Kidney capillary endothelial cell (primary cell): Measurements from ENCODE around the gene FNDC1.
A peak's percentile ranks its signal among the peaks of the same experiment; 100 is the strongest.
"Not testable (repeated sequence)": the region's sequence is repeated elsewhere in the genome, so short reads cannot be mapped to it uniquely, and the experiment has no call there.

Source experiments
- DNase-seq: peaks from one replicate; pipeline ENCODE4 v3.0.0-alpha.2; 2018; ENCODE audit warnings: low spot score

Gene FNDC1

DNA sequence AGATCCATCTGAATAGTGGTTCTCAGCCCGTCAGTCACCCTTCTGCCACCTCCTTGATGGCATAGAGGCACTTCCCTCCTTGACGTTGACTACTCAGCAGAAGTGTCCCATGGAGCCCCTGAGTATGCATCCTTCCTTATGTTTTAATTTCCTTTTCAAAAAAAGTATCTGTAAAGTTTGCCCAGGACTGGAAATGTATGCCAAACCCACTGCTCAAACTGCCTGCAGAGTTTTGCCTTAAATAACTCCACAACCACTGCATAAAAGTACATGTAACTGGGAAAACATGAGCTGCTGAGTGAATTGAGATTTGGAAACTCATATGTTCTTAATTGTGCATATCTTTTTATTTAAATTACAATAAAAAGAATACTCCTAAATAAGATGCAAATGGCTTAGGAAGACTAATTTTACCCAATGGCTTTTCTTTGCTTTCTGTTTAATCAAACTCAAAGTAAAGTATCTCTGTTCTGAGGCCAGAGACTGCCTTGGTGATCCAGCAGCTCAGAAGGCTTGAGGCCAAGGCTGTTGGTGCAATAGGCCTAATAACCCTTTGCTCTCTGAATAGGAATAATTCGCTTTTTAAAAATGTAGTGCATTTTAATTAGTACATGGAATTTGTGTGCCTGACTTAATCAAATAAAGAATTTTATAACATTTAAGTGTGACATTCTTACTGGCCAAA, 90.4 kb downstream of the FNDC1 start:
- DNase-seq = no peak

DNA sequence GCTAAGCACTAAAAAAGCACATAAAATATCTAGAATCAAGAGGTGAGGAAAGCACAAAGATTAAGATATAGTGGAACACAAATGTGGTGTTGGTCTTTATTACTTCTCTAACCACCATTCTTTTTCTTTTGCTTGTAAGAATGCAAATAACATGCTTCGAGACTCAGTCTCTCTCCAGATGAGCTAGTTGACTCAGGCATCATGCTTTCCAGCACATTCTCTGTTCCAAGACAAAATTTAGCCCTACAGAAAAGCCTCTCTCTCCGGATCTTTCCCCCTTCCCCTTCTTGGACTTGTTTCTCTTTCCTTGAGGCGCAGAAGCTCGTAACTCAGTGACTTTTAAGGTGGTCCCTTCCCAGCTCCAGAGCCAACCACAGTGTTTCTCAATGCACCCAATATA, 91.0 kb downstream of the FNDC1 start:
- no peak for DNase-seq

DNA sequence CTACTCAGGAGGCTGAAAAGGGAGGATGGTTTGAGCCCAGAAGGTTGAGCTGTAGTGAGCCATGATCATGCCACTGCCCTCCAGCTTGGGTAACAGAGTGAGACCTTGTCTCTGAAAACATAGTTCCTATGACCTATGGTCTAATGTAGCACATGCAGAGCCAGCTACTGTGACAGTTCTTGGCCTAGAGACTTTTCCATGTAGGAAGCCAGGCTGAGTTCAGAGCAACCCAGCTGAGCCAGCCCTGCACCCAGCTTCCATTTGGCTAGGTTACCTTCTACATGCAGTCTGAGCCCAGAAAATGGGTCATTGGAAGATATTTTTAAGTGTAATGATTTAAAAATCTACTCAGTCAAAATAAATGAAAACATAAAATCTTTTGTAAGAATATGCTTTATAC, 92.8 kb downstream of the FNDC1 start:
- DNase-seq = no peak

- no peak for DNase-seq
Observed at GRCh38 chr6:159262586-159262985, 93.4 kb downstream of the FNDC1 start.

DNA sequence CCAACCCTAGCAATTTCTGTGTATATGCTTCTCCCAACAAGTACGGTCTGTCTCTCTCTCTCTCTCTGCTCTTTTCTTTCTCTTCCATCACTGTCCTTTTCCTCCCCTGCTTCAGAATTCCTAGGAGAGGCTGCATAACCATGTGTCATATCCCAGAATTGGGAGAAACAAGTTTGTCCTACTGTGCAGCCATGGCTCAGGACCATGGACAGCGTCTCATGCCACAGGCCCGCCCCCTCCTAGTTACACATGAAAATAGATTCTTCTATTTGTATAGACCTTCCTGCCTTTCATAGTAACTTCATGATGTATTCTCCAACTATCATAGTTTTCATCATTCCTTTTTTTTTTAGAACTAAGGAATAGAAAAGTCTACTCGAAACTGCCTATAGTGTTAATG, 98.0 kb downstream of the FNDC1 start:
- DNase-seq = peak; percentile 5

DNA sequence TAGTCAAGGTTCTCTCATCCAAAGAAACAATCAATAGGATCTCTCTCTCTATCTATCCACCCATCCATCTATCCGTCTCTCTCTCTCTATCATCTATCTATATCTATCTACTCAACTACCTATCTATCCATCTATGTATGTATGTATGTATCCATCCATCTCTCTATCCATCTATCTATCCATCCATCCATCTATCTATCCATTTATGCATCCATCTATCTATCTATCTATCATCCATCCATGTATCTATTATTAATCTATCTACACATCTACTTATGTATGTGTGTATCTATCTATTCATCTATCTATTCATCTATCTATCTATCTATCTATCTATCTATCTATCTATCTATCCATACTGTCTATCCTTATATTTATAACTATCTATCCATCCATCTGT, 99.3 kb downstream of the FNDC1 start:
- DNase-seq = no peak

DNA sequence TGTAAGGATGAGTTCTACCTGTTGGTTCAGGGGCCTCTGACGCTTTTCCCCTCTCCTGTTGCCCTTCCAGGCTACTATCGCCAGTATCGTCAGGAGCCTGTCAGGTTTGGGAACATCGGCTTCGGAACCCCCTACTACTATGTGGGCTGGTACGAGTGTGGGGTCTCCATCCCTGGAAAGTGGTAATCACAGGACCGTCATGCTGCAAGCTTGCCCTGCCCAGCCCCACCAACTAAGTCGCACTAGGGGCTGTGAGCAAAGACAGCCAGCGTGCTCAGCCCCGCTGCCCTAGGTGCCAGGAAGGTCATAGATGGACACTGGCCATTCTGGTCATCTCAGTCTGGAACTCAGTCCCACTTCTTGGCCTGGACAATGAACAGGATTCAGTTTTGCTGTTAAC, 102.1 kb downstream of the FNDC1 start:
- DNase-seq = no peak

GRCh38 chr6:159278626-159279025, 109.4 kb downstream of the FNDC1 start:
- DNase-seq = no peak

- peak; percentile 51 for DNase-seq
Observed at GRCh38 chr6:159279790-159280277, 110.6 kb downstream of the FNDC1 start.

- no peak for DNase-seq
Observed at GRCh38 chr6:159282421-159282820, 113.2 kb downstream of the FNDC1 start.

GRCh38 chr6:159284661-159285060, 115.5 kb downstream of the FNDC1 start:
- DNase-seq = not testable (repeated sequence)

- no peak for DNase-seq
Observed at GRCh38 chr6:159298840-159299239, 129.6 kb downstream of the FNDC1 start.

GRCh38 chr6:159299566-159299965, 130.4 kb downstream of the FNDC1 start:
- no peak for DNase-seq

- DNase-seq = no peak
Observed at GRCh38 chr6:159301277-159301676, 132.1 kb downstream of the FNDC1 start.

DNA sequence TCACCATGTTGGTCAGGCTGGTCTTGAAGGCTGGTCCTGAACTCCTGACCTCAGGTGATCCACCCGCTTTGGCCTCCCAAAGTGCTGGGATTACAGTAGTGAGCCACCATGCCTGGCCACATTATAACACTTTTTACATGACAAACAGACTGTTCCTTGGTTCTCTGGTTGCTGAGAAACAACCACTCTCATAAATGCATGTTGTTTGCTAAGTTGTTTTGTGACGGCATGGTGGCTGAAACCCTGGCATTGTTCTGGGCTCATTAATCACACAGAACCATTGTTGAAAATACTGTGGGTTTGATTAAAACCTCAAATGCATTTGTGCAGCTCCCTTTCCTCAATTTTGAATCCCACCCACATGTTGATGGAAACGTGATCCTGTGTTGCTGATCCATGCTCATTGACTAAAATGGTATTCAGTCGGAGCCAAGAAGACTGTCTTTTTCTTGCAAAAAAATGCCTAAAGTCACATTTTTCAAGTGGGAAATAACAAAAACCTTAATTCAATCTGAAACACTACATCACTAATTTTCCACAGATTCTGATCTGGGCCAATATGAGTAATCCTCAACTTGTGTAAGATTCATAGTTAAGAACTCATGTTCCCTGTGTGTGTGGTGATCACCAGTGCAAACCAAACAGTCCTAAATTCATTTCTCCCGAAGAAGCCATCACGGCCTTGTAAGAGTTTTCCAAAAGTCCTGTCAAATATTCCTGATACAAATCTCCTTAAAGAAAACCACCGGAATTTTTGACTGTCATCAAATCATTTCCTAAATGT, 132.8 kb downstream of the FNDC1 start:
- DNase-seq = no peak

GRCh38 chr6:159302594-159302992, 133.4 kb downstream of the FNDC1 start:
- DNase-seq = no peak

GRCh38 chr6:159303159-159303558, 134.0 kb downstream of the FNDC1 start:
- DNase-seq = no peak

DNA sequence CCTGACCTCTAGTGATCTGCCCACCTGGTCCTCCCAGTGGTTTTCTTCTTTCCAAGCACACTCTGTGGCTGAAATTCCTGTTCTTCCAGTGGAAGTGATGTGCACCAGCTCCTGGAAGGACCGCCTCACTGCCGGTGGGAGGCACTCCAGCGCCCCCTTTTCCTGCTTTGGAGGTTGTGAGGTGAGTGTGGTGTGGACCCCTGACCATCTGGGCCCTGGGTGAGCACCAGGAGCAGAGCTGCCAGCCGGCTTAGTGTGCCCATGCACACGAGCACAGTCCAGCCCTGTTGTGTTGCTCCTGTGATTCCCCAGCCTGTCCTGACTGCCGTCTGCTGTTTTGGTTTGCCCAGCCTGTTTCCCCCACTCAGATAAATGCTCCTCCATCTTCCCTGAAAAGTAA, 134.6 kb downstream of the FNDC1 start:
- DNase-seq = no peak

GRCh38 chr6:159304641-159305040, 135.4 kb downstream of the FNDC1 start:
- no peak for DNase-seq

DNA sequence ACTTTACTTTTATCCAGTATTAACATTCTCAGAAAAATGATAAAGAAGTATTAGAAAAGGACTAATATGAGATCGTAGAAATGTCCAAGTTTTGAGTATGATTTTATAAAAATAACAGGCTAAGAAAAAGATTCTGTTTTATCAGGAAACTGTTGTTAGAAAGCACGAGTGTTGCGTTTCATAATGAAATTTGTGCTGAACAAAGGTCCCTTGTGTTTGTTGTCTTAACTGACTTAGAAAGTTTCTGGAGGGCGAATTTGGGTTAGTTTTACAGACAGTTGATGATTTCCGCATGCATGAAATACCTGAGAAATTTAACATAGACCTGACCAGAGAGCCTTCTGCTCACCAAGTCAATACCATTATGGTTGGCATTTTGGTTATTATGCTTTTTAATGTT, 136.0 kb downstream of the FNDC1 start:
- DNase-seq = no peak

GRCh38 chr6:159305804-159306537, 136.8 kb downstream of the FNDC1 start:
- no peak for DNase-seq

GRCh38 chr6:159307246-159307790, 138.1 kb downstream of the FNDC1 start:
- DNase-seq = no peak

DNA sequence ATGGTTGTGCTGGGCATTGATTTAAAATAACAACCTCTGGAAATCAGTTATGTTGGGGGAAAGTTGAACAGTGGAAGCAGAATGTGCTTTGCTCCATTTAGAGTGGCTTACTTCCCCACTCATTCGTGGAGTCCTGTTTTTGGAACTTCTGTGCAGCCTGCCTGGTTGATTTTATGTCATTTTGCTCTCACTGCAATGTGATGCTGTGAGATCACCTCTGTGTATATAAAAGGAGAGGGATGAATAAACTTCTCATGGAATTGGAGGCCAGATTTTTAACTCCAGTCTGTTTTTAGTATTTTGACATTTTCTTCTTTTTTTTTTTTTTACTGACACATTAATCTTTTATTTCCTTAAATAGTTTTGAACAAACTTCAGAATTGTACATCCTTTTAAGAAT, 139.0 kb downstream of the FNDC1 start:
- no peak for DNase-seq
